HCT116 (cell line): ENCODE measurements around the gene PIPOX. TPM values are rescaled to one million over a fixed set of nuclear protein-coding genes. Genes with fewer than 3 reads are reported as not detected.

ENCODE experiments used
- ATAC-seq: fragments of 200-7000 bp; cut with Tn5 transposase; 2 replicates; pipeline ENCODE4 v1.9.1; 2020; ENCODE audit warnings: mild to moderate bottlenecking, moderate library complexity
- BruUV-seq: library from RNA; stranded (reverse); fragments of 400-500 nt; replicated peaks from 2 replicates; lab custom pipeline; 2021; lab: Mats Ljungman, UMichigan
- CTCF ChIA-PET: fragments of 300-600 bp; sonication (Branson Sonifier 250); formaldehyde crosslinking; loops from one replicate; lab custom pipeline; 2021; ENCODE audit warnings: antibody characterized with exemption; lab: Charles Lee
- POLR2A ChIA-PET: fragments of 300-600, 350-600 bp; sonication (Branson Sonifier 250); formaldehyde crosslinking; loops from one replicate; lab custom pipeline; 2021; ENCODE audit warnings: antibody characterized with exemption; lab: Charles Lee
- RAD21 ChIA-PET, 2 experiments: fragments of 300-600 bp; sonication (Branson Sonifier 250); formaldehyde crosslinking; loops; one replicate each; lab custom pipeline; 2023; ENCODE audit warnings: low total read pairs in 2 of 2; ENCODE audit not compliant: uncharacterized antibody in 2 of 2, unreplicated experiment in 2 of 2, low non-redundant PET in 1 of 2; lab: Charles Lee
- DNase-seq: peaks from one replicate; pipeline ENCODE4 v3.0.0-alpha.2; 2010; ENCODE audit warnings: low read depth, low spot score
- H2AFZ ChIP-seq: fragments of 200-600 bp; shearing (Covaris generic), sonication (generic); 2 replicates; pipeline ENCODE4 v1.6.1; 2017; ENCODE audit warnings: low read depth, mixed run types, mixed read lengths, antibody characterized with exemption, low read length; ENCODE audit not compliant: poor library complexity, severe bottlenecking
- H3K27ac ChIP-seq: 2 replicates; pipeline ENCODE4 v1.5.1; 2012; ENCODE audit warnings: low read depth, low read length
- H3K27me3 ChIP-seq: fragments of 200-600 bp; sonication (generic); 2 replicates; pipeline ENCODE4 v1.6.1; 2016; ENCODE audit warnings: mixed run types, low read length, mixed read lengths; ENCODE audit not compliant: insufficient read depth
- H3K36me3 ChIP-seq, 2 experiments: fragments of 200-500 bp in 1 of 2; fragments of 200-600 bp in 1 of 2; sonication (Bioruptor generic) in 1 of 2; sonication (generic) in 1 of 2; 2 replicates each; pipeline versions ENCODE4 v1.5.1 to v1.6.1; 2014 to 2016; ENCODE audit warnings: low read length in 2 of 2, inconsistent platforms in 1 of 2, mixed read lengths in 1 of 2, mixed run types in 1 of 2; ENCODE audit not compliant: insufficient read depth in 2 of 2, control insufficient read depth in 1 of 2
- H3K4me1 ChIP-seq, 2 experiments: fragments of 200-600 bp in 1 of 2; sonication (generic) in 1 of 2; 2 replicates each; pipeline versions ENCODE4 v1.5.1 to v1.6.1; 2012 to 2017; ENCODE audit warnings: low read length in 2 of 2, inconsistent platforms in 1 of 2, mild to moderate bottlenecking in 1 of 2, mixed read lengths in 1 of 2, mixed run types in 1 of 2, moderate library complexity in 1 of 2; ENCODE audit not compliant: insufficient read depth in 2 of 2, control insufficient read depth in 1 of 2
- H3K4me2 ChIP-seq: fragments of 200-600 bp; sonication (generic); 2 replicates; pipeline ENCODE4 v1.6.1; 2017; ENCODE audit warnings: mixed run types, low read length, mixed read lengths
- H3K4me3 ChIP-seq, 2 experiments: fragments of 200-600 bp in 1 of 2; sonication (generic) in 1 of 2; replicated peaks in 1 of 2; 2 replicates each; pipeline ENCODE4 v1.5.1; 2011 to 2016; ENCODE audit warnings: low read length in 2 of 2, control low read depth in 1 of 2, low read depth in 1 of 2, mild to moderate bottlenecking in 1 of 2, mixed read lengths in 1 of 2, mixed run types in 1 of 2
- H3K79me2 ChIP-seq: fragments of 200-600 bp; sonication (generic); 2 replicates; pipeline ENCODE4 v1.6.1; 2017; ENCODE audit warnings: mild to moderate bottlenecking, mixed run types, low read length, moderate library complexity, mixed read lengths; ENCODE audit not compliant: insufficient read depth
- H3K9ac ChIP-seq: fragments of 200-600 bp; sonication (generic); 2 replicates; pipeline ENCODE4 v1.6.1; 2016; ENCODE audit warnings: low read length, mixed read lengths
- H3K9me2 ChIP-seq: fragments of 200-600 bp; sonication (generic), shearing (Covaris generic); 2 replicates; pipeline ENCODE4 v1.6.1; 2017; ENCODE audit warnings: mixed run types, mild to moderate bottlenecking, moderate library complexity; ENCODE audit not compliant: insufficient read depth
- H3K9me3 ChIP-seq, 2 experiments: fragments of 200-500 bp in 1 of 2; fragments of 200-600 bp in 1 of 2; sonication (Bioruptor generic) in 1 of 2; sonication (generic) in 1 of 2; 2 replicates each; pipeline ENCODE4 v1.6.1; 2014 to 2017; ENCODE audit warnings: low read length in 2 of 2, mixed read lengths in 2 of 2, inconsistent platforms in 1 of 2, low read depth in 1 of 2, mild to moderate bottlenecking in 1 of 2, mixed run types in 1 of 2, moderate library complexity in 1 of 2; ENCODE audit not compliant: control insufficient read depth in 1 of 2, insufficient read depth in 1 of 2
- H4K20me1 ChIP-seq: fragments of 200-600 bp; sonication (generic), shearing (Covaris generic); 2 replicates; pipeline ENCODE4 v1.6.1; 2017; ENCODE audit warnings: mixed run types, mild to moderate bottlenecking, moderate library complexity; ENCODE audit not compliant: insufficient read depth
- EZH2 ChIP-seq: fragments of 200-600 bp; sonication (generic); IDR thresholded peaks from 2 replicates; pipeline ENCODE4 v1.6.1; 2017; ENCODE audit warnings: antibody characterized with exemption, mixed run types
- JUND ChIP-seq: IDR thresholded peaks from 2 replicates; pipeline ENCODE4 v1.6.1; 2012
- MAX ChIP-seq: IDR thresholded peaks from 2 replicates; pipeline ENCODE4 v1.6.1; 2012
- ZBTB33 ChIP-seq: IDR thresholded peaks from 2 replicates; pipeline ENCODE4 v1.6.1; 2011; ENCODE audit warnings: mild to moderate bottlenecking, low read length, moderate library complexity; ENCODE audit not compliant: insufficient replicate concordance; ENCODE audit errors: extremely low read depth
- intact Hi-C: fragments of 100-400 bp; cut with micrococcal nuclease; formaldehyde crosslinking; loops from 2 replicates; pipeline ENCODE4 v1.10.0; 2022
- total RNA-seq: library from RNA; stranded (reverse); gene quantifications from one replicate; pipeline ENCODE4 v1.2.1, GENCODE V29; 2021; ENCODE audit not compliant: unreplicated experiment
- TF ChIP-seq, protein P1 (sequence below): IDR thresholded peaks from 2 replicates; pipeline ENCODE4 v1.6.1; 2012; ENCODE audit warnings: low read depth

The PIPOX gene
- total RNA-seq, 1 experiment from 2014 or later = 1.8 TPM

GRCh38 chr17:29102741-29103181 is 59.8 kb downstream of the PIPOX start:
- H3K27me3 ChIP-seq = no peaks in the 10 kb centered on the region
- DNase-seq (no peak), ATAC-seq (no peak)
- ChIA-PET POLR2A (no interaction called here), CTCF (interaction anchor here (1.0 to 1.1 kb wide), 2 partner anchors 14 to 137 kb away, joined by 3 to 6 read pairs; no protein-coding TSS in a partner anchor), RAD21 (no interaction called here)
- H3K9me3 ChIP-seq = no peaks in the 10 kb centered on the region
- no TSS peak for BruUV-seq
- H3K4me1 ChIP-seq = peaks cover 7 to 8% of the 10 kb centered on the region in 2 experiments
- no peaks in the 10 kb centered on the region for H3K79me2 ChIP-seq
- no peak overlapping the region for H3K4me3 ChIP-seq
- TF ChIP-seq, protein P1, sequence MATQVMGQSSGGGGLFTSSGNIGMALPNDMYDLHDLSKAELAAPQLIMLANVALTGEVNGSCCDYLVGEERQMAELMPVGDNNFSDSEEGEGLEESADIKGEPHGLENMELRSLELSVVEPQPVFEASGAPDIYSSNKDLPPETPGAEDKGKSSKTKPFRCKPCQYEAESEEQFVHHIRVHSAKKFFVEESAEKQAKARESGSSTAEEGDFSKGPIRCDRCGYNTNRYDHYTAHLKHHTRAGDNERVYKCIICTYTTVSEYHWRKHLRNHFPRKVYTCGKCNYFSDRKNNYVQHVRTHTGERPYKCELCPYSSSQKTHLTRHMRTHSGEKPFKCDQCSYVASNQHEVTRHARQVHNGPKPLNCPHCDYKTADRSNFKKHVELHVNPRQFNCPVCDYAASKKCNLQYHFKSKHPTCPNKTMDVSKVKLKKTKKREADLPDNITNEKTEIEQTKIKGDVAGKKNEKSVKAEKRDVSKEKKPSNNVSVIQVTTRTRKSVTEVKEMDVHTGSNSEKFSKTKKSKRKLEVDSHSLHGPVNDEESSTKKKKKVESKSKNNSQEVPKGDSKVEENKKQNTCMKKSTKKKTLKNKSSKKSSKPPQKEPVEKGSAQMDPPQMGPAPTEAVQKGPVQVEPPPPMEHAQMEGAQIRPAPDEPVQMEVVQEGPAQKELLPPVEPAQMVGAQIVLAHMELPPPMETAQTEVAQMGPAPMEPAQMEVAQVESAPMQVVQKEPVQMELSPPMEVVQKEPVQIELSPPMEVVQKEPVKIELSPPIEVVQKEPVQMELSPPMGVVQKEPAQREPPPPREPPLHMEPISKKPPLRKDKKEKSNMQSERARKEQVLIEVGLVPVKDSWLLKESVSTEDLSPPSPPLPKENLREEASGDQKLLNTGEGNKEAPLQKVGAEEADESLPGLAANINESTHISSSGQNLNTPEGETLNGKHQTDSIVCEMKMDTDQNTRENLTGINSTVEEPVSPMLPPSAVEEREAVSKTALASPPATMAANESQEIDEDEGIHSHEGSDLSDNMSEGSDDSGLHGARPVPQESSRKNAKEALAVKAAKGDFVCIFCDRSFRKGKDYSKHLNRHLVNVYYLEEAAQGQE = no peak
- TF ChIP-seq MAX = no peak
- H3K27ac ChIP-seq = no peak overlapping the region
- intact Hi-C loops = no loop called here
- peaks cover 0 to 1% of the 10 kb centered on the region in 2 experiments; a peak in 2 of 4 replicates for H3K36me3 ChIP-seq
- no peak overlapping the region for H2AFZ ChIP-seq
- no peak overlapping the region for H3K9ac ChIP-seq
- no peaks in the 10 kb centered on the region for H4K20me1 ChIP-seq
- no peaks in the 10 kb centered on the region for H3K9me2 ChIP-seq
- no peak overlapping the region for H3K4me2 ChIP-seq

DNA sequence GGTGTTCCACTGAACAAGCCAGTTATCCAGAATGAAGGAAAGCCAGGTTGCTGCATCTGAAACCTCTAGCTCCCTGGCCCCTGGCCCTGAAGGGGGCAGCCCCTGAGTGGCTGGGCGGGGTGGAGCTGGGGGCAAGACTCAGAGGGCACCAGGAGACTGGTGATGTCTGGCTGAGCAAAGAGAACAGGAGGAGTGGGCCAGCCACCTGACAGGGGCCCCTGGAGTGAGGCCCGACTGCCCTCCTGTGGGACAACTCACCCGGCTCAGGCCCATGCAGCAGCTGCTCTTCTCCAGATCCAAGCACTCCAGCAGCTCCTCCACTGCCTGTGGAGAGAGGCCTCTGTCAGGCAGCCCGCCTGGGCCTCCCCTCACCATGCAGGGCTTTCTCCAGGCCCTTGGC is 60.4 kb downstream of the PIPOX start:
- H3K36me3 ChIP-seq = no peaks in the 10 kb centered on the region; a peak in 1 of 4 replicates
- CTCF ChIA-PET = interaction anchor here (1.0 kb wide), 1 partner anchor 138 kb away, joined by 3 read pairs; no protein-coding TSS in a partner anchor

More for the DNA sequence above, 60.4 kb downstream of the PIPOX start:
- no peak for TF ChIP-seq JUND
- no peak for TF ChIP-seq EZH2
- no peak for TF ChIP-seq ZBTB33
- ChIA-PET POLR2A (no interaction called here), RAD21 (no interaction called here)
- H3K79me2 ChIP-seq = no peaks in the 10 kb centered on the region
- no peak overlapping the region for H3K9ac ChIP-seq
- H3K9me3 ChIP-seq = no peaks in the 10 kb centered on the region
- no peak overlapping the region for H2AFZ ChIP-seq
- peaks cover 13% of the 10 kb centered on the region in 2 experiments for H3K4me1 ChIP-seq
- no peaks in the 10 kb centered on the region for H3K27me3 ChIP-seq
- ATAC-seq = no peak
- no peak overlapping the region for H3K4me2 ChIP-seq
- H3K27ac ChIP-seq = no peak overlapping the region
- no peak overlapping the region for H3K4me3 ChIP-seq
- no peaks in the 10 kb centered on the region for H3K9me2 ChIP-seq
- intact Hi-C loops = no loop called here
- DNase-seq = no peak
- no TSS peak for BruUV-seq
- H4K20me1 ChIP-seq = no peaks in the 10 kb centered on the region
